ENCODE measurements around the gene SLC16A13. TPM values are rescaled to one million over a fixed set of nuclear protein-coding genes. Genes with fewer than 3 reads are reported as not detected.

SLC16A13 gene
- total and polyA plus RNA-seq, 8 donors = 3.7 to 21.5 (median 4.8) TPM

DNA sequence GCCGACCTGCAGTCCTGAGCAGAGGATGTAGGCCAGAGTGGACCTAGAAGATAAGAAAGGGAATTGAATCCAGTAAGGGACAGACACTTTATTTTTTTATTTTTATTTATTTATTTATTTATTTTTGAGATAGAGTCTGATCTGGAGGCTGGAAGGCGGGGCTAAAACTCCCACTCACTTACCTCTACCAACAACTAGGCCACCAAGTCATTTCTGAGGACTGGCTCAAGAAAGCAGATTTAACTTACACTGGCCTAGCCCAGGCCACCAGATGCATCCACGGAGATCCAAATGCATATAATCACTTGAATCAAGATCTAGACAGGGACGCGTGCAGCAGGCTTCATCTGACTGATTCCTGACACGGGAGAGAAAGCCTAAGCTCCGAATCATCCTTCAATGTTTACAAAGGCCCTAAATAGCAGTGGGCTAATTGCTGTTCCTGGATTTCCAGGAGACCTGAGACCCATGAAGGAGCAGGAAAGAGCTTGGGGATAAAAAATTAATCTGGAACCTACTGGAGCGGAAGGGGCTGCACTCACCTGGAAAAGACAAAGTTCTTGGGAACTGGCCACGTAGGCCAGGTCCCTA lies 41.1 kb upstream of the SLC16A13 start:
- TF ChIP-seq, protein P1, sequence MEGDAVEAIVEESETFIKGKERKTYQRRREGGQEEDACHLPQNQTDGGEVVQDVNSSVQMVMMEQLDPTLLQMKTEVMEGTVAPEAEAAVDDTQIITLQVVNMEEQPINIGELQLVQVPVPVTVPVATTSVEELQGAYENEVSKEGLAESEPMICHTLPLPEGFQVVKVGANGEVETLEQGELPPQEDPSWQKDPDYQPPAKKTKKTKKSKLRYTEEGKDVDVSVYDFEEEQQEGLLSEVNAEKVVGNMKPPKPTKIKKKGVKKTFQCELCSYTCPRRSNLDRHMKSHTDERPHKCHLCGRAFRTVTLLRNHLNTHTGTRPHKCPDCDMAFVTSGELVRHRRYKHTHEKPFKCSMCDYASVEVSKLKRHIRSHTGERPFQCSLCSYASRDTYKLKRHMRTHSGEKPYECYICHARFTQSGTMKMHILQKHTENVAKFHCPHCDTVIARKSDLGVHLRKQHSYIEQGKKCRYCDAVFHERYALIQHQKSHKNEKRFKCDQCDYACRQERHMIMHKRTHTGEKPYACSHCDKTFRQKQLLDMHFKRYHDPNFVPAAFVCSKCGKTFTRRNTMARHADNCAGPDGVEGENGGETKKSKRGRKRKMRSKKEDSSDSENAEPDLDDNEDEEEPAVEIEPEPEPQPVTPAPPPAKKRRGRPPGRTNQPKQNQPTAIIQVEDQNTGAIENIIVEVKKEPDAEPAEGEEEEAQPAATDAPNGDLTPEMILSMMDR (IDR thresholded peaks at IDR 0.05) = no peak
- H3K27me3 ChIP-seq = no peaks in the 10 kb centered on the region
- no peak overlapping the region for H3K27ac ChIP-seq
- DNase-seq (no peak), ATAC-seq (no peak)
- H3K4me3 ChIP-seq = no peak overlapping the region
- H3K4me1 ChIP-seq = peaks cover 0 to 14% of the 10 kb centered on the region in 2 donors
- H3K36me3 ChIP-seq = peaks cover 0 to 37% of the 10 kb centered on the region in 2 donors
- intact Hi-C loops (cut with DNase I) = loop anchor here in 1 of 2 donors (5.0 kb wide), 1 partner anchor 87 kb away; no protein-coding TSS in a partner anchor
- no peaks in the 10 kb centered on the region for H3K9me3 ChIP-seq

DNA sequence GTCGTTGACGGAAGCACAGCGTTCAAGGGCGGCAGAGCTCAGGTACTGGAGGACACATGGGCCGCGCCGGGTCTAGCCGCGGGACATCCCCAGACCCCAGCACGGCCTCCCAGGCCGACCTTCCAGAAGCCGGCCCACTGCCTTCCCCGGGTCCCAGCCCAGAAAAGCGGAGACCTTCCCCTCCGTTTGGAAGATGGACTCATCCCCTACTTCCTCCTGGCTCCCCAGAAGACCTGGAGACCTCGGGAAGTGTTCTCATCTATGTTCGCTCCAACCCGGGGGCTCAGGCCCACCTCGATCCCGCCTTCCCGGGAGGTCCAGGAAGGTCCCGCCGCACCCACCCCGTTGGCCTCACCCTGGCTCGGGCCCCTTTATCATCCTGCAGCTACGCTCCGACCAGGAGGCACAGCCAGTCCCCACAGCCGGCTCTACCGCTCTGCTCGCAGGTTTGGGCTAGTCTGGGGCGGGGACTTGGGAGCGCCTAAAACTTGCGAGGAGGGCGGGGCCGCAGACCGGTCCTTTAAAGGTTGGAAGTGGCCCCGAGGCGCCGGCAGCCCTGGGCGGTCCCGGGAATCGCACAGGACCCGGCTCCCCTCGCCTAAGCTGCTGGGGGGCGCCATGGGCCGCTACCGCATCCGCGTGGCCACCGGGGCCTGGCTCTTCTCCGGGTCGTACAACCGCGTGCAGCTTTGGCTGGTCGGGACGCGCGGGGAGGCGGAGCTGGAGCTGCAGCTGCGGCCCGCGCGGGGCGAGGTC lies 40.1 kb upstream of the SLC16A13 start, which contains the start of gene ALOX12:
TSS of gene ALOX12 (plus strand) at position 550 of the 756 bp plus-strand sequence. CDS start at position 619, 69 bp downstream.
- intact Hi-C loops (cut with DNase I) = loop anchor here in 1 of 2 donors (5.0 kb wide), 1 partner anchor 88 kb away; no protein-coding TSS in a partner anchor
- Histone ChIP-seq H3K4me1 (peaks cover 0 to 14% of the 10 kb centered on the region in 2 donors), H3K36me3 (peaks cover 0 to 46% of the 10 kb centered on the region in 2 donors), H3K4me3 (peak within 1 kb of the TSS; percentile 13 to 19), H3K27me3 (no peaks in the 10 kb centered on the region), H3K9me3 (no peaks in the 10 kb centered on the region), H3K27ac (no peak within 1 kb of the TSS)
- TF ChIP-seq, protein P1 (IDR thresholded peaks at IDR 0.05) = no peak
- ATAC-seq (peak; percentile 93), DNase-seq (peak in 2 of 4 donors; percentile 49 to 87)

DNA sequence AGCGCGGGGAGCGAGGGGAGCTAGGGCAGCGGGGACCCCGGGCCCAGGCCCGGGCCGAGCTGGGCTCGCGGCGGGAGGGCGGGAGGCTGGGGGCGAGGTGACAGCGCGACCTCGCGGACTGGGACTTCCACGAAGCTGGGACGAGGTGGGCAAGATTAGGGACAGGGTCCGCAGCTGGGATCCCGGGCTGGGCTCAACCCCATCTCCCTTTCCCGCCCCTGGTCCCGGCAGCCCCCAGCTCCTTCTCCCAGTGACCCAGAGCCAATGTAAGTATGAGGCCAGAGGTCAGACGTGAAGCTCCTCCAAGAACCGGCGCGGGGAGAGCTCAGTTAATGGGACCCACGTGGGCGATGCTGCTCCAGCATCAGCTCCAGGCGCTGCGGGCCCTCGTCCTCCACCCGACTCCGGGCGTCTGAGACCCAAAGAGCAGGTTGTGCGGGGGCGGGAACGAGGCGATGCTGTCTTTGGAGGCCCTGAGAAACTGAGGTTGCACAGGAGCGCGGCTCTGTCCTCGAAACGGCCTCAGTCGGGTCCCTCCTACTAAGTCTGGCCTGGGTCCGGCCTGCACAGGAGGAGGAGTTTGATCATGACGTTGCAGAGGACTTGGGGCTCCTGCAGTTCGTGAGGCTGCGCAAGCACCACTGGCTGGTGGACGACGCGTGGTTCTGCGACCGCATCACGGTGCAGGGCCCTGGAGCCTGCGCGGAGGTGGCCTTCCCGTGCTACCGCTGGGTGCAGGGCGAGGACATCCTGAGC lies 39.4 kb upstream of the SLC16A13 start:
- Histone ChIP-seq H3K4me3 (peak overlapping the region; percentile 13 to 19), H3K36me3 (peaks cover 0 to 54% of the 10 kb centered on the region in 2 donors), H3K4me1 (peaks cover 0 to 14% of the 10 kb centered on the region in 2 donors), H3K27me3 (no peaks in the 10 kb centered on the region), H3K27ac (no peak overlapping the region), H3K9me3 (no peaks in the 10 kb centered on the region)
- no peak for DNase-seq
- intact Hi-C loops (cut with DNase I) = loop anchor here in 1 of 2 donors (5.0 kb wide), 1 partner anchor 89 kb away; no protein-coding TSS in a partner anchor
- TF ChIP-seq, protein P1 (IDR thresholded peaks at IDR 0.05) = no peak
- ATAC-seq = no peak

DNA sequence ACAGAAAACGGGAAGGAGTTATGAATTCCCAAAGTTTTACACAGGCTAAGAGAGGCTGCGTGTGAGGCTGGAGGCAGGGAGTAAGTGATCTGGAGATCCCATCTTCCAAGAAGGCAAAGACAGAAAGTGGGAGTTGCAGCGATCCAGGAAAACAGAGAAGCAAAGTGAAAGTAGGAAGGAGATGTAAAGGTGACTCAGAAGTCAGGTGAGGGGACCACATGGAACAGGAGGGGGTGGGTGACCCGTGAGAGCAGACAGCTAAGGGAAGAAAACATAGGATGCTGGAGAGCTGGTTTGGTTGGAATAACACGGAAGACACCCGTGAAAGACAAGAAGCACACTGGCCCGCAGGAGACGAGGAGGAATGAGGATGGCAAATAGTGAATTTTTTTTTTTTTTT lies 38.6 kb upstream of the SLC16A13 start:
- peaks cover 0 to 14% of the 10 kb centered on the region in 2 donors for H3K4me1 ChIP-seq
- H3K4me3 ChIP-seq = no peak overlapping the region
- TF ChIP-seq, protein P1 (IDR thresholded peaks at IDR 0.05) = no peak
- intact Hi-C loops (cut with DNase I) = loop anchor here in 1 of 2 donors (5.0 kb wide), 1 partner anchor 90 kb away; no protein-coding TSS in a partner anchor
- DNase-seq (no peak), ATAC-seq (no peak)
- no peaks in the 10 kb centered on the region for H3K27me3 ChIP-seq
- H3K9me3 ChIP-seq = no peaks in the 10 kb centered on the region
- H3K27ac ChIP-seq = no peak overlapping the region
- peaks cover 0 to 61% of the 10 kb centered on the region in 2 donors for H3K36me3 ChIP-seq

Measured in left lung (tissue), 10 donors.